Psoas muscle (tissue), 8 donors: Measurements from ENCODE around the gene CLDN5. TPM values are rescaled to one million over a fixed set of nuclear protein-coding genes. Genes with fewer than 3 reads are reported as not detected.

Experiments used
- ATAC-seq, 4 donors: fragments of 200-7000 bp; cut with Tn5 transposase; one replicate each; pipeline ENCODE4 v1.9.1; 2020; ENCODE audit warnings: moderate library complexity in 3 of 4, mild to moderate bottlenecking in 2 of 4
- DNase-seq, 2 donors: peaks; one replicate each; pipeline ENCODE4 v3.0.0-alpha.2; 2020
- H3K27ac ChIP-seq: fragments of 200-600 bp; one replicate; pipeline ENCODE4 v1.8.0; 2022
- H3K27me3 ChIP-seq, 3 donors: fragments of 200-600 bp in 1 of 3; one replicate each; pipeline versions ENCODE4 v1.6.1 to v1.8.0; 2013 to 2022; ENCODE audit warnings: low read length in 2 of 3, mild to moderate bottlenecking in 2 of 3, moderate library complexity in 1 of 3; ENCODE audit not compliant: insufficient read depth in 3 of 3
- H3K36me3 ChIP-seq, 2 donors: fragments of 200-600 bp in 1 of 2; one replicate each; pipeline versions ENCODE4 v1.6.1 to v1.8.0; 2013 to 2022; ENCODE audit warnings: low read depth in 1 of 2, mild to moderate bottlenecking in 1 of 2, moderate library complexity in 1 of 2; ENCODE audit not compliant: insufficient read depth in 1 of 2
- H3K4me1 ChIP-seq: fragments of 200-600 bp; one replicate; pipeline ENCODE4 v1.8.0; 2022
- H3K4me3 ChIP-seq: fragments of 200-600 bp; one replicate; pipeline ENCODE4 v1.8.0; 2022; ENCODE audit warnings: mild to moderate bottlenecking
- H3K9me3 ChIP-seq: fragments of 200-600 bp; one replicate; pipeline ENCODE4 v1.8.0; 2022
- CTCF ChIP-seq: fragments of 200-600 bp; IDR thresholded peaks from one replicate; pipeline ENCODE4 v1.8.0; 2022; ENCODE audit warnings: antibody characterized with exemption
- WGBS, 3 donors: extraction: QIAGEN DNeasy Blood & Tissue Kit; methylation state at CpG; one replicate each; pipeline versions ENCODE4 v1.1.6 to v1.1.7; 2013; 5-methylcytosine and 5-hydroxymethylcytosine counted together
- intact Hi-C, 2 donors: fragments of 100-400 bp; cut with DNase I; formaldehyde crosslinking; loops; one replicate each; pipeline versions ENCODE4 v1.11.0 to v1.14.2; 2022
- polyA plus RNA-seq, 3 donors: library from polyadenylated mRNA; stranded (reverse); fragments of 200-250 nt; gene quantifications; one replicate each; pipeline ENCODE4 v1.2.3, GENCODE V29; 2013
- total RNA-seq, 4 donors: library from RNA; stranded (reverse); fragmentation: NEBNext Ultra II Directional in 2 of 4; extraction: Animal tissue kit (Norgen Biotek cat#: 25700) in 2 of 4; gene quantifications; one replicate each; pipeline versions ENCODE4 v1.2.1 to v1.2.4, GENCODE V29; 2021 to 2023
- donor health status: healthy with polysubstance abuse.
- donor health status: DM: no; HTN: no; CAD: no; lungs with moderate emphysema.
- donor health status: Bipolar disorder and iron deficiency.
- donor health status: healthy.
- donor health status: DM: yes; HTN: yes; CAD: no.
- donor health status: DM: no; HTN: no; CAD: no.
- donor health status: DM: no; HTN: no; CAD: no.
- donor health status: DM: yes; HTN: yes; CAD: no.

CLDN5 gene
- total and polyA plus RNA-seq, 7 donors = 23.0 to 138 (median 42.3) TPM

GRCh38 chr22:19555651-19556050, 31.4 kb upstream of the CLDN5 start:
- no peak for TF ChIP-seq CTCF
- DNase-seq = no peak
- Histone ChIP-seq H3K4me1 (no peaks in the 10 kb centered on the region), H3K27me3 (peaks cover 0 to 10% (median 0%) of the 10 kb centered on the region in 3 donors), H3K36me3 (no peaks in the 10 kb centered on the region), H3K27ac (no peak overlapping the region), H3K4me3 (no peak overlapping the region), H3K9me3 (no peaks in the 10 kb centered on the region)
- intact Hi-C loops = no loop called here
- ATAC-seq = no peak
- 74 to 92% (median 84%) methylated on average over 6 of the region's 6 CpGs for WGBS, 3 donors

- DNase-seq = no peak
- Histone ChIP-seq H3K27ac (no peak overlapping the region), H3K36me3 (no peaks in the 10 kb centered on the region), H3K4me1 (no peaks in the 10 kb centered on the region), H3K9me3 (no peaks in the 10 kb centered on the region), H3K4me3 (no peak overlapping the region), H3K27me3 (peaks cover 0 to 10% (median 0%) of the 10 kb centered on the region in 3 donors)
- intact Hi-C loops = no loop called here
- no peak for TF ChIP-seq CTCF
- no peak for ATAC-seq
- WGBS, 3 donors = 75 to 82% (median 79%) methylated on average over 12 of the region's 12 CpGs
Measured at GRCh38 chr22:19554834-19555404, 30.7 kb upstream of the CLDN5 start.

- no peak for DNase-seq
- Histone ChIP-seq H3K4me1 (no peaks in the 10 kb centered on the region), H3K27ac (no peak overlapping the region), H3K27me3 (peaks cover 0 to 13% (median 0%) of the 10 kb centered on the region in 3 donors), H3K36me3 (no peaks in the 10 kb centered on the region), H3K9me3 (no peaks in the 10 kb centered on the region), H3K4me3 (no peak overlapping the region)
- 85 to 89% (median 86%) methylated on average over 2 of the region's 2 CpGs for WGBS, 3 donors
- ATAC-seq = no peak
- no peak for TF ChIP-seq CTCF
- intact Hi-C loops = no loop called here
Measured at GRCh38 chr22:19553201-19553600, 29.0 kb upstream of the CLDN5 start.

DNA sequence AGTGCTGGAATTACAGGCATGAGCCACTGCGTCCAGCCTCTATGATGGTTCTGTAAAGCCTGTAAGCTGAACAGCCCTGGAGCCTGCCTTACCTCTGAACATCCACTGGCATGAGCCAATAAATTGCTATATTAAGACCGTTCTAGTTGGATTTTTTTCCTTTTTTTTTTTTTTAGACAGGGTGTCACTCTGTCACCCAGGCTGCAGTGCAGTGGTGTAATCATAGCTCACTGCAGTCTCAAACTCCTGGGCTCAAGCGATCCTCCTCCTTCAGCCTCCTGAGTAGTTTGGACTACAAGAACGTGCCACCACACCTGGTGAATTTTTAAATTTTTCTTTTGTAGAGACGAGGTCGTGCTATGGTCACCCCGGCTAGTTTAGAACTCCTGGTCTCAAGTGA, 26.2 kb upstream of the CLDN5 start:
- H3K4me1 ChIP-seq = no peaks in the 10 kb centered on the region
- no peaks in the 10 kb centered on the region for H3K9me3 ChIP-seq
- ATAC-seq (no peak), DNase-seq (no peak)
- intact Hi-C loops = no loop called here
- peaks cover 0 to 16% (median 0%) of the 10 kb centered on the region in 3 donors for H3K27me3 ChIP-seq
- H3K4me3 ChIP-seq = no peak overlapping the region
- 67 to 74% (median 74%) methylated on average over 7 of the region's 7 CpGs for WGBS, 3 donors
- no peak for TF ChIP-seq CTCF
- H3K27ac ChIP-seq = no peak overlapping the region
- no peaks in the 10 kb centered on the region for H3K36me3 ChIP-seq

- Histone ChIP-seq H3K4me3 (no peak overlapping the region), H3K36me3 (no peaks in the 10 kb centered on the region), H3K4me1 (no peaks in the 10 kb centered on the region), H3K9me3 (no peaks in the 10 kb centered on the region), H3K27ac (no peak overlapping the region), H3K27me3 (peaks cover 0 to 16% (median 0%) of the 10 kb centered on the region in 3 donors)
- DNase-seq = no peak
- WGBS, 3 donors = 78 to 80% (median 79%) methylated on average over 7 of the region's 7 CpGs
- intact Hi-C loops = no loop called here
- no peak for TF ChIP-seq CTCF
- ATAC-seq = no peak
Measured at GRCh38 chr22:19549428-19549827, 25.2 kb upstream of the CLDN5 start.
